PFSK-1 (cell line): Measurements from ENCODE around the gene SUPT3H.

Source experiments
- SIN3A ChIP-seq: IDR thresholded peaks from 2 replicates; pipeline ENCODE4 v1.6.1; 2012; ENCODE audit warnings: mild to moderate bottlenecking, low read length, moderate library complexity, borderline replicate concordance; ENCODE audit not compliant: insufficient read depth
- TF ChIP-seq, protein P1 (sequence below), 2 experiments: IDR thresholded peaks; 2 replicates each; pipeline versions ENCODE4 v1.6.1 to v1.8.0; 2011 to 2012; ENCODE audit warnings: low read depth in 2 of 2, low read length in 2 of 2, control low read depth in 1 of 2, inconsistent platforms in 1 of 2, mild to moderate bottlenecking in 1 of 2, moderate library complexity in 1 of 2; ENCODE audit not compliant: insufficient read depth in 1 of 2

DNA sequence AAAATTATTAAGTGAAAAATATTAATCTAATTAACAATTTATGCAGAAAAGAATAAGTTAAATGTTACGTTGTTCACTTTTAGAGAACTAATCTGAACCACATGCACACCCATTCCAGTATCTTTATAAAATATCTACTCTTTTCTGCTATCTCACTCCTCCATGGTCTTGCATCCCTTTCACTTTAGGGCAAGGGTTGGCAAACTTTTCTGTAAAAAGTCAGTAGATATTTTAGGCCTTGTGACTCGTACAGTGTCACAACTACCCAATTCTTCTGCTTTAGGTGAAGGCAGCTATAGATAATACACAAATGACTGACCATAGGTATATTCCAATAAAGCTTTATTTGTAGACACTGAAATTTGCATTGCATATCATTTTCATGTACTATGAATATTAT, 39.7 kb upstream of the SUPT3H start:
- no peak for TF ChIP-seq SIN3A
- TF ChIP-seq, protein P1, sequence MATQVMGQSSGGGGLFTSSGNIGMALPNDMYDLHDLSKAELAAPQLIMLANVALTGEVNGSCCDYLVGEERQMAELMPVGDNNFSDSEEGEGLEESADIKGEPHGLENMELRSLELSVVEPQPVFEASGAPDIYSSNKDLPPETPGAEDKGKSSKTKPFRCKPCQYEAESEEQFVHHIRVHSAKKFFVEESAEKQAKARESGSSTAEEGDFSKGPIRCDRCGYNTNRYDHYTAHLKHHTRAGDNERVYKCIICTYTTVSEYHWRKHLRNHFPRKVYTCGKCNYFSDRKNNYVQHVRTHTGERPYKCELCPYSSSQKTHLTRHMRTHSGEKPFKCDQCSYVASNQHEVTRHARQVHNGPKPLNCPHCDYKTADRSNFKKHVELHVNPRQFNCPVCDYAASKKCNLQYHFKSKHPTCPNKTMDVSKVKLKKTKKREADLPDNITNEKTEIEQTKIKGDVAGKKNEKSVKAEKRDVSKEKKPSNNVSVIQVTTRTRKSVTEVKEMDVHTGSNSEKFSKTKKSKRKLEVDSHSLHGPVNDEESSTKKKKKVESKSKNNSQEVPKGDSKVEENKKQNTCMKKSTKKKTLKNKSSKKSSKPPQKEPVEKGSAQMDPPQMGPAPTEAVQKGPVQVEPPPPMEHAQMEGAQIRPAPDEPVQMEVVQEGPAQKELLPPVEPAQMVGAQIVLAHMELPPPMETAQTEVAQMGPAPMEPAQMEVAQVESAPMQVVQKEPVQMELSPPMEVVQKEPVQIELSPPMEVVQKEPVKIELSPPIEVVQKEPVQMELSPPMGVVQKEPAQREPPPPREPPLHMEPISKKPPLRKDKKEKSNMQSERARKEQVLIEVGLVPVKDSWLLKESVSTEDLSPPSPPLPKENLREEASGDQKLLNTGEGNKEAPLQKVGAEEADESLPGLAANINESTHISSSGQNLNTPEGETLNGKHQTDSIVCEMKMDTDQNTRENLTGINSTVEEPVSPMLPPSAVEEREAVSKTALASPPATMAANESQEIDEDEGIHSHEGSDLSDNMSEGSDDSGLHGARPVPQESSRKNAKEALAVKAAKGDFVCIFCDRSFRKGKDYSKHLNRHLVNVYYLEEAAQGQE (IDR thresholded peaks at IDR 0.05; ENCODE audit: insufficient read depth in 1 of 2, low read depth in 2 of 2, low read length in 2 of 2), result no peak
